Occipital lobe (tissue), 2 donors: Measurements from ENCODE around the gene COL1A2. TPM values are rescaled to one million over a fixed set of nuclear protein-coding genes. Genes with fewer than 3 reads are reported as not detected.

Experiments used
- DNase-seq: peaks from one replicate; lab custom pipeline; 2025; lab: John Stamatoyannopoulos, UW
- total RNA-seq: library from RNA; depleted of rRNA; stranded (reverse); fragments of >200 nt; gene quantifications from one replicate; pipeline ENCODE4 v1.2.3, GENCODE V29; 2014

The COL1A2 gene
- total RNA-seq, 1 donor from 2014 or later = 124 TPM

GRCh38 chr7:94410413-94411187 lies 15.9 kb downstream of the COL1A2 start:
- DNase-seq = no peak

GRCh38 chr7:94411188-94411466 lies 16.4 kb downstream of the COL1A2 start:
- DNase-seq = no peak

DNA sequence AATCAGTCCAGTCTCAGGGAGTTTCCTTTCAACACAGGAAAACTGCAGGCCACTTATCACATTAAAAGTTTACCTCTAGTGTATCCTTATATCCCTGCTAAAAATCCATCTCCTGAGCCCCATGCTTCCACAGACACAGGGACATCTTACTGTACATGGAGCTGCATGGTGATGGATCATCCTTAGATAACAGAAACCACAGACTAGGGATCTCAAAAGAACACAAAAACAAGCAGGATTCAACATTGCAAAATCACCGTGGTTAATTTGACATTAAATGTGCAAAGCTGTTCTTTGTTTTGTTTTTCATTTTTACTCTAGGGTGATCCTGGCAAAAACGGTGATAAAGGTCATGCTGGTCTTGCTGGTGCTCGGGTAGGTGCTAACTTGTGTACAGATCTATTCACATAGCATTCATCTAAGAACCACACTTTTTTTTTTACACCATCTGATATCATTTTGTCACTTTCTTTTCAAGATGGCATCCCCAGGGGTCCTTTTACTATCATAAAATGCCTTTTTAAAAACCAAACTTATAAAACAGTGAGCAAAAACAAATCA lies 18.1 kb downstream of the COL1A2 start:
- DNase-seq = no peak

- DNase-seq = no peak
These were observed 19.8 kb downstream of the COL1A2 start for GRCh38 chr7:94414481-94414880.

DNA sequence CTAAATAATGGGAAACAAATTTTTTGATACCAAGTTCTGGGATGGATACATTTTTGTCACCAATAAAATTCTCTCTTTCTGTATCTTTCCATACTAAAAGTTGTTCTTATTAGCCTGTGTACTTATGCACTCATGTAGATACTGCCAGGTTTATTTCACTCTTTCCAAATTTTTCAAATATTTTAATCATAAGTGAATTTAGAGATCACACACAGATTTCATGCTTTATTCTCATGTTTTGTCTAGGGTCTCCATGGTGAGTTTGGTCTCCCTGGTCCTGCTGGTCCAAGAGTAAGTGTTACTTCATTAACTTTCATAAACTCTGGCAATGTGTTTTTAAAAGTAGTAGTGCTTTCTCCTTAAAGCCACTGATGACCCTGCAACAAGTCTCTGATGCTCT lies 20.3 kb downstream of the COL1A2 start:
- DNase-seq = no peak

DNA sequence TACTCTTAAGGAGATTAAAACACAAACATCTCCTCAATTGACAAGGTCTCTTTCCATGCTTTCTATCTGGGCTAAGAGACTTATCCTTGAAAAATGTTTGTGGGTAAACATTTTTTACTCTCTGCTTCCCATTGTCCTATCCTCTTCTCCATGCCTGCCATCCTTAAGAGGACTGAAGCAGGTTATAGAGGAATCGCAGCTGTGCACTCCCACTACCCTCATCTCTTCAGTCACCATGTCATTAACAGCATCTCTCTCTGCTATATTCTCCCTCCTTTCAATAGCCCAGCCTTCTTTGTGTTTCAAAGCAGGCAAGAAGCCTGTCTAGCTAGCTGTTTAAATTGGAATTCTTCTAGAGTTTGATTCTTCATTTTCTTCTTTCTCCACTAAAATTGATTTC lies 22.6 kb downstream of the COL1A2 start:
- no peak for DNase-seq

DNA sequence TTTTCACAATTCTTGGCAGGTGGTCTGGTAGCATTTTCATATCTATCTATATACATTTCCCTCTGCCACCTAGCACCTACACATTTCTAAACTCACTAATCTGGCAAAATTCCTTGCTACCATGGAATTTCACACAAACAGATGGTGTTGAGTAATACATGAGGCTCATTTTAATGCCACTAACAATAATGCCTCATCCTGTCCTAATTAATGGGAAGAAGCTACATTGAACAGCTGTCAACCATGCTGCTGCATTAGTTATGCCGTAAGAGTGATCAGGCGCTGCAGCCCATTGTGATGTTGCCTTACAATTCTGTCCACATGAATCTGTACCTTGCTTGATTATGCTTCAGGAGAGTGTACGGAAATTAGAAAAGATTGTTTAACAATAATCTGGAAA lies 23.2 kb downstream of the COL1A2 start:
- no peak for DNase-seq

DNA sequence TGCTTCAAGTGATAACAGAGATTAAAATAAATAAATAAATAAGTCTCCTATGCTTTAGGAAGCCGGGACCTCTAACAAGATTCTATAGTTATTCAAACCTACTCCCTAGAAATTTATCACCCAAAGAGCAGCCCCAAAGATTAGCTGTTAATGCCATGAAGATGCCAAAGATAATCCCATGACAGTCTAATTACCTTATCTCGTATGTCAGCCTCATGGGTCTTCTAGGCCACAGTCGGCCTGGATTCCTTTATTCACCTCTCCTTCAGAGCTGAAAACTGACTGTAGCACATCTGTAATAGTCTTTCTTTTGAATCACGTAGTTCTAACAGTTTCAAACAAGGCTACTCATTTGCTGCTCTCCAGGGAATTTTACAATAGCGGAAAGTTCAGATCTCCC lies 24.2 kb downstream of the COL1A2 start:
- DNase-seq = no peak

DNA sequence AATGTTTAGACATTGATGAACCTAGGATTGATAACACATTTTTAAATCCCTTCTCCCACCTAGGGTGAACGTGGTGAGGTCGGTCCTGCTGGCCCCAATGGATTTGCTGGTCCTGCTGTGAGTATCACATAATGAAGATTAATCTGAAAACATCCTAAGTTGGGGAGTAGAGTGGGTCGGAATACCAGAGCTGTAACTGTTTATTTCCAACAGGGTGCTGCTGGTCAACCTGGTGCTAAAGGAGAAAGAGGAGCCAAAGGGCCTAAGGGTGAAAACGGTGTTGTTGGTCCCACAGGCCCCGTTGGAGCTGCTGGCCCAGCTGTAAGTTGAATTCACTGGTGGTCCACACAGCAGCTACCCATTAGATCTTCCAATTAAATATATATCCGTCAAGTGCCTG lies 25.6 kb downstream of the COL1A2 start:
- DNase-seq = no peak

GRCh38 chr7:94421681-94422080 lies 27.0 kb downstream of the COL1A2 start:
- no peak for DNase-seq

- DNase-seq = no peak
These were observed 27.4 kb downstream of the COL1A2 start for GRCh38 chr7:94422136-94422535.

GRCh38 chr7:94422827-94423460 lies 28.2 kb downstream of the COL1A2 start:
- DNase-seq = no peak

- DNase-seq = no peak
These were observed 29.4 kb downstream of the COL1A2 start for GRCh38 chr7:94423863-94424735.

DNA sequence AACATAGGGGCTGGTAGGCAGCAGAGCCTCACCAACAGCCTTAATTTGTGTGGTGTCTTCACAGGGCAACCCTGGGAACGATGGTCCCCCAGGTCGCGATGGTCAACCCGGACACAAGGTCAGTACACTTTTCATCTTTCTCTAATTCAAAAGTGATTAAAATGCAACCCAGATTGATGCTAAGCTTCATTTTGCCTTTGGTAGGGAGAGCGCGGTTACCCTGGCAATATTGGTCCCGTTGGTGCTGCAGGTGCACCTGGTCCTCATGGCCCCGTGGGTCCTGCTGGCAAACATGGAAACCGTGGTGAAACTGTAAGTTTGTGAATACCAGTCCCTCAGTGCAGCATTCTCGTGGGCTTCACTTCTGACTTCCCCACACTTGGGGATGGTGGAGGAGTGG lies 30.9 kb downstream of the COL1A2 start:
- DNase-seq = no peak

DNA sequence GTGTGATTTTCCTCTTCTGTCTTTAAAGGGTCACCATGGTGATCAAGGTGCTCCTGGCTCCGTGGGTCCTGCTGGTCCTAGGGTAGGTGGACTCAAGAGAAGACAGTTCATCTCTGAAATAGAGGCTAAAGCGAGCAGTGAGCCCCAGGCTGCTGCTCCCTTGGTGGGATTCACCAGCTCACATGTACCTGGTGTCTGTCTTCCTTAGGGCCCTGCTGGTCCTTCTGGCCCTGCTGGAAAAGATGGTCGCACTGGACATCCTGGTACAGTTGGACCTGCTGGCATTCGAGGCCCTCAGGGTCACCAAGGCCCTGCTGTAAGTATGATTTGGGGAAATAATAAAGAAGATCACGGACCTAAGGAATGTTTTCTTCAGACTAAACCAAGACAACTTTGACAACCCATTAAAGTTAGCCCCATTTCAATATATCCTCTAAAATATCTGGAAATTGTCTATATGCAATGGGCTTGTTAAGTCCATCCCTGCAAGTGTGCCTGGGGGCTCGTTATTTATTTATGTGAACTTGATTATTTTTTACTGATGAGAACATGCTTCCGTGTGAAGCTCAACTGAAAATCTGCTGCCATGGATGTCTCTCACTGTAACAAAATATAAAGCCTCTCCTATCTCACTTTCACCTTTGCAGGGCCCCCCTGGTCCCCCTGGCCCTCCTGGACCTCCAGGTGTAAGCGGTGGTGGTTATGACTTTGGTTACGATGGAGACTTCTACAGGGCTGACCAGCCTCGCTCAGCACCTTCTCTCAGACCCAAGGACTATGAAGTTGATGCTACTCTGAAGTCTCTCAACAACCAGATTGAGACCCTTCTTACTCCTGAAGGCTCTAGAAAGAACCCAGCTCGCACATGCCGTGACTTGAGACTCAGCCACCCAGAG lies 32.5 kb downstream of the COL1A2 start:
- no peak for DNase-seq

DNA sequence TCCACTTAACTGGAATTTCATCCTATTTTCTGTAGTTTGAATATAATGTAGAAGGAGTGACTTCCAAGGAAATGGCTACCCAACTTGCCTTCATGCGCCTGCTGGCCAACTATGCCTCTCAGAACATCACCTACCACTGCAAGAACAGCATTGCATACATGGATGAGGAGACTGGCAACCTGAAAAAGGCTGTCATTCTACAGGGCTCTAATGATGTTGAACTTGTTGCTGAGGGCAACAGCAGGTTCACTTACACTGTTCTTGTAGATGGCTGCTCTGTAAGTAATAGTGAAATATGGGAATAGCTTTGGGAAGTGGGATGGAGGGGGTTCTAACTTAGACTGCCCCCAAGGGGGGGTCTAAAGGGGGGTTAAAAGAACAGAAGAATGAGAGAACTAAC lies 34.5 kb downstream of the COL1A2 start:
- no peak for DNase-seq

GRCh38 chr7:94431176-94431575 lies 36.5 kb downstream of the COL1A2 start:
- no peak for DNase-seq

DNA sequence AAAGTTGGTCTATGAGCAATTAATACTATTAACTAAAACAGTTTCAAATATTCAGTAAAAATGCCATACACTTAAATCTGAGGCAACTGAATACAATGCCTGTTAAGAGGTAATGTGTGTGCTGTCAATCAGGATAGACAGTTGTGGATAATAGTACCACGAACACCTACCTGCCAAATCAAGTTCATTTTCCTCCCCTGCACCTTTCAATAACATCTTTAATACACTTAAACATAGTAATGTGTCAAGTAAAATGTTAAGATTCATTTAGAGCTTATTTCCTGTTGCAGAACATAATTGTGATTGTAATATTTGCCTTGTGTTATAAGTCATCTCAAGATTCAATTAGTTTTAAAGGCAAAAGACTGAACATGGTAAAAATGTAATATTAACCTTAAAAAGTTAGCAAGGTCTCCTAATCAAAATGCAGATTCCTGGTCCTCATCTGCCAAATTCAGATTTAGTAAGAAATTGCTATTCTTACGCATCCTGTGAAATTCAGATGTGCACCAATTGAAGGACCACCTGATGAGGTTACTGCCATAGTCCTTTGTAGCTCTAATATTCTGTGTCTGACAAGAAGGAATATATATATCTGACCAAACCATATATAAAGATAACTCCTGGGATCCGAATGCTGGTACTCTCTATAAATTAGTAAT lies 37.1 kb downstream of the COL1A2 start:
- DNase-seq = no peak

DNA sequence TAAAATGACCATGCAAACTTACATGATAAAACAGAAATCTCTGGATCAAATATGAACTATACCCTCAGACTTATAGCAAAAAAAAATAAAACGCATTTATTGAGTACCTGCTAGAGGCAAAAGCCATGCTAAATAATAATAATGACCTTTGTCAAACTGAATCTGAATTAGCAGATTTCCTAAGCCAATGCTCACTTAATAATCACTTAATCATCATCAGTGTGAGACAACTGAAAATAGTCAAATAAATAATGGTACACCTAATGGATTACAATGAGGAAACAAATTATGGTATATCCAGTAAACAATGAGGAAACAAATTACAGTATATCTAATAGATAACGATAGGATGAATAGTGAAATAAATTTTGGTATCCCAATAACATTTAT lies 37.6 kb downstream of the COL1A2 start:
- no peak for DNase-seq

GRCh38 chr7:94432817-94433216 lies 38.1 kb downstream of the COL1A2 start:
- no peak for DNase-seq

DNA sequence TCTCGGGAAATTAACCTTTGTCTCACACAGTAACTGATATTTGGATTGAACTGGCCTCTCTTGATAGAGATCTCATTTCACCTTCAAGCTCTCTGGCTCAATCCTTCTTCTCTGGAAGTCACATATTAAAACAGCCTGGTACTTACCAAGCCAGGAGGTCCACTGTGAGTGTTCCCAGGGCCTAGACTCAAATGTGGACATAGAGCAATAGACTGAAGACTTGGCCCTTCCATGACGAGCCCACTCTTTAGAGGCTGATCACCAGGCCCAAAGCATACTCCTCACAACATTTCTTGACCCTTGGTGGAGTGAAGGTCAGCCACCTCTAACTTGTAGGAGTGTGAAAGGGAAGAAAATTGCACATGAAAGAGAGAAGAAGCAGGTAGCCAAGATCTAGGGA lies 38.5 kb downstream of the COL1A2 start:
- DNase-seq = no peak
